HG03159 (cell line): ENCODE measurements around the gene RND3.

Experiments
- ATAC-seq: cut with Tn5 transposase; IDR thresholded peaks from one replicate; pipeline ENCODE4 v1.9.1; 2021; ENCODE audit warnings: mild to moderate bottlenecking, moderate library complexity; ENCODE audit not compliant: unreplicated experiment

RND3 gene

DNA sequence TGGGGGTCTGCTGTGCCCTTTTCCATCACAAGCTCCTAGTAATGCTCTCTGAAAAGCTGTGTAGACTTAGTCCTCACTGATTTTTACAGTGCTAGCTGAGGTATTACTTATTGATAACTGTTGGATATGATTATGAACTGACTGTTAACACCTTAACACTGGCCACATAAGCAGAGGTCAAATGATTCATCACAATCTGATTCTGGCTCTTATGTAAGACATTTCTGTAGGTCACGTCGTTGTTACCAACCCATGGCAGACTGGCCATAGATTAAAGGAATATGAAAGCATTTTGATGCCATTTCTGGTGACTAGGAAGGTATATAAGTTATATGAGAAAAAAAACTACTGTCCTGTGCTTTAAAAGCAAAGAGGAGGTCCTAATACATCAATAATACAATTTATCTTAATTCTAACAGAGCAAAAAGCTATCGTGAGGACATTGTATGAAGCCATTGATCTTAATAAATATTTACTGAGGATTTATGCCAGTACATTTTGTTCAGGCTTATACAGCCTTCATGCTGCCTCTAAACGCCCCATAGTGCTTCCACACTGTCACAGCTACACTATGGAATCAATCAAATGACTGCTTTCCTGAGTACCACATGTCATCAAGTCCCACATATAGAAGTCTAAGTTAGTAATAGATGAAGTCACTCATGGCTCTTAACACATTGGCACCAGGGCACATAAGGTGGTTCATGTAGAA is 6.9 kb upstream of the RND3 start:
- ATAC-seq: no peak

DNA sequence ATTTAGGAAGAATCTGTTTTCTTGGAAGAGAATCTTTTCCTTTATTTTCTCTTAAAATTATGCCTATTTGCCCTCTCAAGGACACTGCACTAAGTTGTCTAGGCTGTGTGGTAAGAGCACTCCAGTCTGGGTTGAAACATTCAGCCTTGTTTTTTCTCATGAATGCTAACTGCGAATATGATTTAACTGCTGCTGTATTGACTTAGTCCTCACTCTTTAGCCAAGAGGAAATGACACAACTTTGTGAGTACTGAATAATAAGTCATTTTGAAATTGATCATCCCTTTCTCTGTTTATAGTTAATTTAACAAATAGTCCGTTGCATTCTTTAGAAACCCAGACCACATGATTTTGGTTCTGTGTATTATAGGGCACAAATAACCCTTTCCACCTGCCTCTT is 4.5 kb upstream of the RND3 start:
- ATAC-seq: no peak

DNA sequence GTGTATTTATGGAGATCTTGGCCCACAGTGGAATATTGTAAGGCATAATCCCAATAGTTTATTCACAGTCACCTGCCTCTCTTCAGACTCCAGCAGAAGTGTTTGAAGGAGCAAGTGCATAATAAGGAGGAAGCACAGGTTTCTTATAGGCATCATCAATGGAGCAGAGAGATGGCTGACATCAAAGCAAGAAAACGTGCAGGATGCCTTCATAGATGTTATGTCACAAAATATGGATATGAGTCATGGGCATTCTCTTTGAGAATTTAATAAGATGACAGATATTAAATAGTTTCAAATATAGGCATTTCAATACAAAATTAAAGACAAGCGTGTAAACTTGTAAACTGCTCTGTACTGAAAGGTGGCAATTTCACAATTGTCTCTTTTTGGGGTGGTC is 4.0 kb upstream of the RND3 start:
- no peak for ATAC-seq

DNA sequence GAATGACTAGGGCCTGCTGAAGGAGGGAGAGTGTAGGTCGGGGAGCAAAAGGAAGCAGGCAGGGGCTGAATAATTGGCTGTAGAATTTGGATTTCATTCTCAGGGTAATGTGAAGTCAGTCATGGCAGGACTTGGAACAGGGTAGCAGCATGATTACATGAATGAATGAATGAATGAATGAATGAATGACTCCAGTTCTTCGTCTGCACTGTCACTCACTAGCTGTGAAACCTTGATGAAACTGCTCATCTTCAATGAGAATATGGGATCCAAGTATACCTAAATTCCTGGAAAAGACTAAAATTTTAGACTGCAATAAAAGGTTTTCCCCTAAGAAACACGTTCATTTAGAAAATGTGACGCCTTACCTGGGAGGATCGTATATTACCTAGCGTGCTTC is 3.0 kb upstream of the RND3 start:
- ATAC-seq: no peak

DNA sequence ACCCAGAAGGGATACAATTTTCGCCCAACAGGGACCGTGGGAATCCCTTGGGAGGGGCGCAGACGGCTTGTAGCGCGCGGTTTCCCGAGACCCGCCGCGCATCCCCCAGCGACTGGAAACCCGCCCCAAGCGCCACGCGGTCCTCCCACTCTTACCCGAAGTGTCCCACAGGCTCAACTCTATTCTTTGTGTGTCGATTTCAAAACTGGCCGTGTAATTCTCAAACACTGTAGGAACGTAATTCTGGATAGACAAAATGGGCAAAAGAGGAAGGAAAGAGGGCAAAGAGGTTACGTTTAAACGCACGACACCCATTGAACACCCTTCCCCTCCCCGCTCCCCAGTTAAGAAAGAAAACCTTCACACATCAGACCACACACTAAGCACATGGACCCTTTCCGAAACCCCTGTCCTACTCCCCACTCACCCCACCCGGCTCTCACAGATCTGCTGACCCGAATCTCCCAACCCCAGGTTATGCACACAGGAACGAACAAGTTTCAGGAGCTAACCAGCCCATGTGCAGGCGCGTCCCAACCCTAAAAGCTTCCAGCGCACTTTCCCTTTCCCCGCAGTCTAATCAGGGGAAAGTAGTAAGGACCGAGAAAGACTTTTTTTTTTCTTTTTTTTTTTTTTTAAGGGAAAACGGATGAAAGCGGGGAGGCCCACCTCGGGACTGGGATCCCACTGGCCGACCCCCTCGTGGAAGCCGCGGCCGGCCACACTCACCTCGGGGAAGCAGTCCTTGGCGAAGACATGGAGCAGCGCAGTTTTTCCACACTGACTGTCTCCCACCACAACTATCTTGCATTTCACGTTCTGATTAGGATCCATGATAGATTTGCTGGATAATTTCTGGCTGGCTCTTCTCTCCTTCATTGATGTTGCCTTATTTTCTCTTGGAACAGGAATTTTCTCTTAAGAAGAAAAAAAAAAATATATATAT is 655 bp downstream of the RND3 start:
- no peak for ATAC-seq

DNA sequence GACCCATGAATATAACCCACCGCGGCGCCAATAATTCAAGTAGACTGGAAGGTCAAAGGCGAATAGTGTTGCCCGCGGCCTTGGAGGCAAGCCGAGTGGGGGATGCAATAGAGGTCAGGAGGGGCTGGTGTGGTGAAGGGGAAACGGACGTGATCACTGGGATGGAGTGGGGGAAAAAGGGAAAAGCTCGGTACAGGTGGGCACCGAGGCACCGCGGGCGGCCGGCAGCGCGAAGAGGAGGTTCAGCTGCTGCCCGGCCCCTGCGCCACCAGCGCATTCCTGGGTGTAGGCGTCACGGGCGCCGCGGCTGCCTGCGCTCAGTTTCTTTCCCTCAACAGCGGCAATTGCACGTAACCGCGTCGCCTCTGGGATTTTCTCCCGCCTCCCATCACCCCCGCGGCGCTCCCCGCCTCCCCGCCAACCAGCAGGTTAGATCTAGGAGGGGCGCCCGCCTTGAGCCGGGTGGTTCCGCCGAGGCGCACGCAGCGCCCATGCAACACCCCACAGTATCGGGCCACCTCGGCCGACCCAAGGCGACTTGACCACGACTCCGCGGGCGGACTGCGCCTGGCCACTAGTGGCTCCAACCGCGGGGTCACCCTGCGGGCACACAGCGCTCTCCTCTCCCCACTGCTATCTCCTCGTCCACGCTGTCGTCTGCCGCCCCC is 1.5 kb downstream of the RND3 start:
- no peak for ATAC-seq

DNA sequence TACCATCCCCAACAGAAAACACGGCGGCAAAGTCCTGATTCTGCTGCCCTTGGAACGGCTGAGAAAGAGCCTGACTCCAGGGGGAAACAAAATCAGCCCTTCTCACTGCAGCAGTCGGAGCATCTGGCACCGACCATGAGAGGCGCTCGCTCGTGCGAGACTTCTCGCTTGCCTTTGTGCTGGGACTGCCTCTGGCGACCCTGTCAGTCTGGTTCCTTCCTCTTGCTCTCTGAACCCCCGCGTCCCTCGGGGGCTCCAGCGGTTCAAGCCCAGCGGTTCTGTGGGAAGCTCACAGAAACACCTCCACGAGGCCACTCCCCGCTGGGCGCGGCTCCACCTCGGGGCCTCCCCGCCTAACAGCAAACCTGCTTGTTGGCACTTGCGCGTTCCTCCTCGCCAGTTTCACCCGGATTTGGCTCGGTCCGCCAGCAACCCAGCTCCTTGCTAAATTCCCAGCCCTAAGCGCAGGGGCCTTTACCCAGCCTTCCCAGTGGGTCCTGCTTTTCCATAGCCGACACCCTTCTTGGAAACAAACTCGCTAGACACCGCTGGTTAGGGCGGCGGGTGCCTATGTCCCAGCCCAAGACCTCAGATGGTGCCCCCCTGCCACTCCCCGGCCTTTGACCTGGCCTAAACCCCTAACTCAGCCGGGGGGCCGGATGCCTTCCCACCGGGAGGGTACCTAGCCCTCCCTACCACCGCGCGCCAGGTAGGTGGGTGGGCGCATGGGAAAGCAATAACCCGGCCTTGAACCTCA is 2.2 kb downstream of the RND3 start:
- no peak for ATAC-seq

DNA sequence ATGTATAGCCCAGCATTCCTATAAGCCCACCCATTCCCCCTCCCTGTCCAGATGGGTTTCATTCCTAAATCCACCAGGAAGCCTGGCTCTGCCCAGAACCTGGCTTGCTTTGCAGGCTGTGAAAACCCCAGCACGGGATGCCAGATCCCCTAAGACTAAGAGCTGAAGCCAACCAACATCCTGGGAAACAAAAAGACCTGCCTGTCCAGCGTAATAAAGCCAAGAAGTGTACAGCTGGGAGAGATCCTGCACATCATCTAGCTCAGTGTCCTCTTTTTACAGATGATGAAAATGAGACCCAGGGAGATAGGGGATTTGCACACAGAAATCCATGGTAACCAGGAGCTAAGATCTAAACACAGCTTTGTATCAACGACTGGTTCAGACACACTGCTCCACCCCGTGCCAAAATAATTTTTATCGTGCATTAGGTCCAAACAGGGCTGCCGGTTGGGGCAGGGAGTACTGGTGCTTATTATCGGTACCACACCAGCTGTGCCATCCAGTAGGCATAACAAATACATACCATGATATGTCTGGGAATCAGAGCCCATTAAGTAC is 2.9 kb downstream of the RND3 start:
- no peak for ATAC-seq

DNA sequence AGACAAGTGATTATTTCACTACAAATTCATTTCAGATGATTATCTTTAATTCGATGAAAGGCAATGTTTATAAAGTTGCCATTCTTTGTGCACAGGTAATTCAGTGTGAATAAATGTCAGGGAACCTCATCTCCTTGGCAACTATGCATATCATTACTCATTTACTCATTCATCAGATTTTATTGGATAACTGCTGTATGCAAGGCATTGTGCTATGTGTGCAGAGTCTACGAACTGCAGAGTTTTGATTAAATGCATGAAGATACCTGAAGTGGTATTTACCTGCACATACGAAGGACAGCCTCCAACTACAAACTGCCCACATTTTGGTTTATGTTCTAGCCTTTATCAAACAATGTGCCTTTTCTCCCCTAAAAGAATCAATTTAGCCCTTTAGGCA is 3.5 kb downstream of the RND3 start:
- no peak for ATAC-seq

DNA sequence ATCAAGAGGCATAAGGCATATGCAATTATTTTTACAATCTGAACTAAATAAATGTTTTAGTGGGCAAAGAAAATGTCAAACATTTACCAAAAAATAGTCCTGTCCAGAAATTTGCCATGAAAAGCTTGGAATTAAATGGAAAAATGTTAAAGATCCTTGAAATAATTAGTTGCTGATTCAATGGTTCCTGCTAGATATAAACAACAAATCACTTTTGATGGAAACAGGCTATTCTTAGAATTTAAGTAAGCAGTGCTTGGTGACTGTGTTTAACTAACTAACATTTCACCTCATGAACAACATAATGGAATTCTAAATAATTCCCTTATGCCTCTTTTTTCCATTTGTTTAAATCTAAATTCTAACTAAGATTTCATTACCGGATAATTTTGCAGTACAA is 3.9 kb downstream of the RND3 start:
- no peak for ATAC-seq

DNA sequence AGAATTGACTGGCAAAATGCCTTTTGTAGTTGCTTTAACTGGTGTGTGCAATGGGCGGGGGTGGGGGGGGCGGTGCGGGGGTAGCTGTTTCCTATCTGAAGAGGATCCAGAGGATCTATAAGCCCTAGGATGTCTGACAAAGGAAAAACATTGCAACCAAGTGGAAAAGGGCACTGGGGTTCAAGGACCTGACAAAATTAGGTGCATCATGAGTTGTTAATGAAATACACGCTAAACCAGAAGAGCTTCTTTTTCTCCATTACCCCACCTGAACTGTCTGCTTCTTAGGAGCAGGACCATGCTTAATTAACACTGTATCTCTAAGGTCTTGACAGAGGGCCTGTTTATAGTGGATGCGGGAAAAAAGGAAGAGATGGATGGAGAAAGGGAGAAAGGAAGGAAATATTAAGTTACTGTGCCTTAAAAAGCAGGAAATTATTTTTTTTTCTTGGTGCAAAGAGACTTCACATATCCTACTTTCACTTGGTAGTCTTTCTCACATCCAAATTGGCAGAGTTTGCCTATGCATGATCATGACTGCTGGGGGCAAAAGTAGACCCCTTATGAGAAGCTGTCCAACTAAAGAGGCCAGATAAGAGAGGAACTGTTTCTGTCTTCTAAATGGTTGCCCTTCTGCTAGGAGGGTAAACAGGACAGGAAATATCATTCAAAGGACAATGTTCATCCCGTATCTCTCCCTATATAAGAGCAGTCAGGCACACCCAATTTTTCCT is 4.6 kb downstream of the RND3 start:
- ATAC-seq: no peak

DNA sequence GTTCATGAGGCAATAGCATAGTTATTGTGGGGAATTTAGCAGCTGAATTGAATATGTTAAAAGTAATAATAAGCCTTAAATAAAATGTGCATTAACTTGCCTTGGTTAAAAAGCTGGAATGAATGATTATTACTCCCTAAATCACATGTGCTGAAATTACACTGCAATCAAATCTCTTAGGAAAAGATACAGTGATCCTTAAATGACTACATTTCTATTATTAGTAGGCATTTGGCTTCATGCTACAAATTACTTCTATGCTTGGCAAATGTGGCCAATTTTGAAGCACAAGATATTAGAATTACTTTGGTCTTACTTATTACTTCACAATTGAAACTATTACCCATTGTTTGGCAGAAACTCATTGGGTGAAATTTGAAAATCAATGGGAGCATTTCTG is 5.4 kb downstream of the RND3 start:
- ATAC-seq: no peak

DNA sequence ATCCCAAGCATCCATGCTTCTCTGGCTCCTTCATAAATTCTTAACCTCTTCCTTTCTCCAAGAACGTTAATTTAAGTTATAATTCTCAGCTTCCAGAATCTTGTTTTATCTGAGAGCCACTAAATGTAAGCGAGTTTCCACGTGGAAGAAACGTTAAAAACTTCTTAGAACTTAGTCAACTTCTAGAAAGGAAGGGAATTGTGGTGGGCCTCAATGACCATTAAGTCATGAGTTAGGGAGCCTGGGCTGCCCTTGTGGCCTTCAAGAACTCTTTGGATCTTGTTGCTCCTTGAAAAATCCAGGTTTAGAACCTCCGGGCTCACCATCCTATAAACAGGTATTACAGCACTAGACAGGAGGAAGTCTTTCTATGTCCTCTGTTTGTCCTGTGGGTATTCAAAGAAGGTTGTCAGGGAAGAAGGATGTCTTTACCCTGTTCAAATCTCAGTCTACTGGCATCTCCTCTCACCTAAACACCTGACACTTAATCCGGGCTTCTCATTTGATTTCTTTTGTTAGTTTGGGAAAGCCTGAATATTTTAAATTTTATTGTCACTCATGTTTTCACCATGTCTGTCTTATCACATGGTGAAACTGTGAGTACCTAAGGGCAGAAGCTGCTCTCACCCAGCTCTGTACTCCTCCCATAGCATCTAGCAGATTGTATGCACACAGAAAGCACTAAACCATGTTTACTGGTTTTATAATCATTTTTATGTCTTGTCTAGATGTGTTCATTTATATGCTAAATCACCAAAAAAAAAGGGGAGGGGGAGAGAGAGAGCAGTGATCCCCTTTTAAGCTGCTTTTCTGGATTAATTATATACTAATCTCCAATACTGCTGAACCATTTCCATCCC is 6.3 kb downstream of the RND3 start:
- ATAC-seq: no peak

DNA sequence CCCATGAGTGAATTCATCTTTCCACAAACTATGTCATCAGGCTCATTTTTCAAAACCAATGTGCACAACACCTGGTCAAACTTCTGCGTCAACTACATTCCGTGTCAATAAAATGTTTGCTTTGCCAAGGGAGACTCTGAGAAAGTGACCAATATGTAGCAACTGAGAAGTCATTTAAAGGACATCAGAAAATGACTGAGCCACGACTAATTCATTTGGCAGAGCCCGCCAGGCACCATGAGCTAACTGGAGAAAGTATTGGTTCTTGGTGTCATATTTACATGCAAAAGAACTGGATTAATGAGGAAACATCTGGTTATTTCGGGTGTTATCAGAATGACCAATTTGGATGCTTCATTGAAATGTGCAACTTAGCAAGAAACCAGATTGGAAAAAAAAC is 7.2 kb downstream of the RND3 start:
- ATAC-seq: no peak

DNA sequence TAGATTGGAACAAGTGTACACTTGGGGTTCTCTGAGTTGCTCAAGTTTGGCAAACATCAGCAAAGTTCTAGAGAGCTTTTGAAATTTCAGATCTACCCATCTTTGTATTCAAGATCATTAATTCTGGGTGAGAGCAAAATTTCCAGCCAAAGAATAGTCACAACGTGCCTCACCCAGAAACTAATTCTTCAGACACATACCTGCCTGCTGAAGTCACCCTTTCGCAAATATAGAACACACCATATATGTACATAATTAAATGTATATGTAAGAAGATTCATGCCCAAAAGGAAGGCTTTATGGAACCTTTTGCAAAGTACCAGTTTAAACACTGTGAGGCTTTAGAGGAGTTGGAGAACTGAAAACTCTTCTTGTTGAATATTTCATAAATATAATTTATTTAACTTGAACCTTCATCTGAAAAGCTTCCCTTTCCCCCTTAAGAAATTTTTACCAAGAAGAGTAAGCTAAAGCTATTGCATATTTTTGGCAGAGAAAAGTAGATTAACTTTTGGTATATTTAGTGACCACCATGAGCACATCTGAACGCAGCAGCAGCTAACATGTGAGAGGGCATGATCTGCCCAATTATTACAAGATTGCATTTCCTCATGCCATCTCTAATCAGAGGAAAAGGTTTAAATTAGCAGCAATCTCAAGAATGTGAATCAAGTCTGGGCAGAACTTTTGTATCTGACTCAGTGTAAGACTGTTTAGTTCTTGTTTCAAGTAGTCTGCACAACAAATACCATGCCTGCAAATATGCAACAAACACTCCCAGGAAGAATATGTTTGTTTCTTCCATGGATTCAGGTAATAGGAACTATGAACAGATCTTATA is 8.2 kb downstream of the RND3 start:
- no peak for ATAC-seq

DNA sequence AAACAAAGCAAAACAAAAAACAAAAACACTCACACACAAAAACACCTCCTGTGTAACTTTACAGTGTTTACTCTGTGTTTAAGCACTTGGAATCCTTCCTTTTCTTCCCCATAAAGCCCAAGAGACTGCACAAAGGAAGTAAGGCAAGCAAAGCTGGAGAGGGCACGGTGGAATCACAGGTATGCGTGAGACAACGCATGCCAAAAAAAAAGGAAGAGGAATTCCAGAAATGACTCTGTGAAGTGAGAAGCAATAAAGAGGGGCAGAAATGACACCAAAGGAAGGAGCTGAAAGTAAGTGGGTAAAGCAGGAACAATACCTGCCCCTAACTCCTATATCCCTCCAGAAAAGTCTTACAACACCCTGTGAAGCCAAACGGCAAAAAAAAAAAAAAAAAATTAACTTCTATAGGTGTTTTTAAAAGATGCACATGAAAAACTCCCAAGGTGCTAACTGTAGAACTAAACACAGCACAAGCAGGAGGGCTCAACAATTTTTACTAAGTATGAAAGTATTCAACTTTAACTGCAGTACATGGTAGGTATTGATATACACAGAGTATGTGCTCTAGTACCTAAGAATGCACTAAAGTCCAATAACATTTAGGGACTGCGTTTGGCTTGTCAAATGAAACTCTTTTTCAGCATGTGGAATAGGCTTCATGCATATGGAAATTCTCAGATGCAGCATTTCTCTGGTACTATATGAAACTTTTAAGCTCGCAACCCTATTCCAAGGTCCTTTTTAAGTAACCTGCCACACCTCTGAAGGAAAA is 9.1 kb downstream of the RND3 start:
- no peak for ATAC-seq

DNA sequence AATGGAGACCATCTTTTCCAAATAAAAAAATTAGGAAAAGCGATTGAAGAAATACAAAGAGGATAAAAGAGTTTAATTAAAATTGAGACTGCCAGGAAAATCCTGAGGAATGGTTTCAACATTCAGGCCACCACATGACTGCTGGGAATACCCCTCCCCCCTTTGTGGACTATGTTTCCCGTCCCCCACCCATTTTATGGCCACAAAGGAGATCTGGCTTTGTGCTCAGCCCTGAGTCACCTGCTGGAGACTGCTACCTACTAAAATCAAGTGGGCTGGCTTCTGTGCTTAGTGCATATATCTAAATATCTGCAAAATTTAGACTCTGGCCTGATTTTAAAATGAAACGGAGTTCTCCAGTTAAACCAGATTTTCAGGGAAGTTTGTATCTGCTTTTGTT is 10.1 kb downstream of the RND3 start:
- no peak for ATAC-seq
